GM21717 (cell line): ENCODE measurements around the gene SUZ12.
"Not testable (repeated sequence)": the region's sequence is repeated elsewhere in the genome, so short reads cannot be mapped to it uniquely, and the experiment has no call there.

Experiments
- ATAC-seq: cut with Tn5 transposase; IDR thresholded peaks from one replicate; pipeline ENCODE4 v1.9.1; 2021; ENCODE audit warnings: mild to moderate bottlenecking, moderate library complexity; ENCODE audit not compliant: unreplicated experiment

SUZ12 gene

GRCh38 chr17:32033812-32034211 is 97.0 kb downstream of the SUZ12 start:
- not testable (repeated sequence) for ATAC-seq

DNA sequence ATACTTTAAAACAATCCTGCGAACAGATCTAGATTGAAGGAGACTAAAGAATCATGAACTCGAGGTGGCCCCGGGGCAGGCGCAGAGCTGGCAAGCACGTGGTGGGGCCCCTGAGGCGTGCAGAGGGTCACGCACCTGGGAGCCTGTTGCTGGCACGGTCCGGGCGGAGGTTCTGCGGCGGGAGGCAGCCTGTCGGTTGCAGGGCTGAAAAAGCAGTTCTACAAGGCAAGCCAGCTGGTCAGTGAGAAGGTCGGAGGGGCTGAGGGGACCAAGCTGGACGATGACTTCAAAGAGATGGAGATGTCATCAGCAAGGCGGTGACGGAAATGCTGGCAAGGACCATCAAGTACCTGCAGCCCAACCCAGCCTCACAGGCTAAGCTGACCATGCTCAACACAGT is 103.4 kb downstream of the SUZ12 start:
- not testable (repeated sequence) for ATAC-seq

- ATAC-seq, result not testable (repeated sequence)
Observed at GRCh38 chr17:32041306-32041875, 104.6 kb downstream of the SUZ12 start.

- not testable (repeated sequence) for ATAC-seq
Observed at GRCh38 chr17:32042266-32042665, 105.5 kb downstream of the SUZ12 start.

- not testable (repeated sequence) for ATAC-seq
Observed at GRCh38 chr17:32045611-32046010, 108.8 kb downstream of the SUZ12 start.

GRCh38 chr17:32047663-32048062 is 110.9 kb downstream of the SUZ12 start:
- ATAC-seq, result not testable (repeated sequence)
